ENCODE results near the gene ASGR1.

ASGR1 gene

DNA sequence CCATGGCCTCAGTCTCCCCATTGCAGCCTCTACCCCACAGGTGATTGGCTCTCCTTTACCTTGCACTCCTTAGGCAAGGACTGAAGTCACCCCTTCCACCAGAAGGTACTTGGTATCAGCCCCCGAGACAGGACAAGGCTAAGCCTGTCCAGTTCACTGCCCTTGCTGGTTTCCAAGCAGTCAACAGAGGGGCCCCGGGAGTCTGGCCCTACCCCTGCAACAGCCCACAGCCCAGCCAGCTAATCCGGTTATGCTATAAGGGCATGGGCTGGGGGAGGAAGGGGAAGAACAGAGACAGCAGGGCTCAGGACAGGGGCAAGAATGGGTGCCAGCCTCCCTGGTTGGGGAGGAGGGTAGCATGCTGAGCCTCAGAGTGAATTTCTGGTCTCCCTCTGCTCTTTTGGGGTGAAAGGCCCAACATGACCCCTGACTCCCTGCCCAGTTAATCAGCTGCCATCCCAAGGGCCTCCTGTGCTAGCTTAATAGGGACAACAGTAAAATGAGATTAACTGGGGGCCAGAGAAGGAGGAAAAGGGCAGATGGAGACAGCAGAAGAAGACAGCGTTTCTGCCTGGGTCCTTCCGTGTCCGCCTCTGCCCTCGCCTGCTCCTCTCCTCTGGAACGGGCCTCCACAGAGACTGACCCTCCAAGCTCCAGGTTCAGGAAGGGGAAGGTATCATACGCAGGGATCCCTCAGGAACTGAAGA lies 29.7 kb upstream of the ASGR1 start:
- Histone ChIP-seq H4K20me1 (ENCODE audit: insufficient read depth, low read length, poor library complexity, severe bottlenecking) (peaks cover 2% of the 10 kb centered on the region), H3K9me2 (replicated peaks; ENCODE audit: low read depth, low read length) (no peaks in the 10 kb centered on the region), H2AFZ (ENCODE audit: low read length) (no peak overlapping the region), H3K36me3 (ENCODE audit: insufficient read depth, low read length) (peaks cover under 1% of the 10 kb centered on the region; the same call in 1 of the 2 replicates), H3K4me3 (ENCODE audit: low read length, poor library complexity, severe bottlenecking) (no peak overlapping the region), H3K4me2 (ENCODE audit: low read depth, low read length, poor library complexity, severe bottlenecking) (no peak overlapping the region), H3K9me3 (ENCODE audit: insufficient read depth, low read depth, low read length) (no peaks in the 10 kb centered on the region), H3K4me1 (ENCODE audit: insufficient read depth, low read length, poor library complexity, severe bottlenecking) (peaks cover 6% of the 10 kb centered on the region), H3K9ac (ENCODE audit: low read depth, low read length, poor library complexity, severe bottlenecking) (no peak overlapping the region), H3K27me3 (ENCODE audit: insufficient read depth, low read length, poor library complexity, severe bottlenecking) (no peaks in the 10 kb centered on the region), H3F3A (ENCODE audit: low read depth) (no peaks in the 10 kb centered on the region), H3K79me2 (ENCODE audit: insufficient read depth, low read length) (peaks cover 16% of the 10 kb centered on the region)
- TF ChIP-seq, protein P1, sequence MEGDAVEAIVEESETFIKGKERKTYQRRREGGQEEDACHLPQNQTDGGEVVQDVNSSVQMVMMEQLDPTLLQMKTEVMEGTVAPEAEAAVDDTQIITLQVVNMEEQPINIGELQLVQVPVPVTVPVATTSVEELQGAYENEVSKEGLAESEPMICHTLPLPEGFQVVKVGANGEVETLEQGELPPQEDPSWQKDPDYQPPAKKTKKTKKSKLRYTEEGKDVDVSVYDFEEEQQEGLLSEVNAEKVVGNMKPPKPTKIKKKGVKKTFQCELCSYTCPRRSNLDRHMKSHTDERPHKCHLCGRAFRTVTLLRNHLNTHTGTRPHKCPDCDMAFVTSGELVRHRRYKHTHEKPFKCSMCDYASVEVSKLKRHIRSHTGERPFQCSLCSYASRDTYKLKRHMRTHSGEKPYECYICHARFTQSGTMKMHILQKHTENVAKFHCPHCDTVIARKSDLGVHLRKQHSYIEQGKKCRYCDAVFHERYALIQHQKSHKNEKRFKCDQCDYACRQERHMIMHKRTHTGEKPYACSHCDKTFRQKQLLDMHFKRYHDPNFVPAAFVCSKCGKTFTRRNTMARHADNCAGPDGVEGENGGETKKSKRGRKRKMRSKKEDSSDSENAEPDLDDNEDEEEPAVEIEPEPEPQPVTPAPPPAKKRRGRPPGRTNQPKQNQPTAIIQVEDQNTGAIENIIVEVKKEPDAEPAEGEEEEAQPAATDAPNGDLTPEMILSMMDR (conservative IDR thresholded peaks at IDR 0.05; ENCODE audit: low read length) = no peak
- TF ChIP-seq EZH2phosphoT487 (IDR thresholded peaks at IDR 0.05; ENCODE audit: borderline replicate concordance) = no peak

DNA sequence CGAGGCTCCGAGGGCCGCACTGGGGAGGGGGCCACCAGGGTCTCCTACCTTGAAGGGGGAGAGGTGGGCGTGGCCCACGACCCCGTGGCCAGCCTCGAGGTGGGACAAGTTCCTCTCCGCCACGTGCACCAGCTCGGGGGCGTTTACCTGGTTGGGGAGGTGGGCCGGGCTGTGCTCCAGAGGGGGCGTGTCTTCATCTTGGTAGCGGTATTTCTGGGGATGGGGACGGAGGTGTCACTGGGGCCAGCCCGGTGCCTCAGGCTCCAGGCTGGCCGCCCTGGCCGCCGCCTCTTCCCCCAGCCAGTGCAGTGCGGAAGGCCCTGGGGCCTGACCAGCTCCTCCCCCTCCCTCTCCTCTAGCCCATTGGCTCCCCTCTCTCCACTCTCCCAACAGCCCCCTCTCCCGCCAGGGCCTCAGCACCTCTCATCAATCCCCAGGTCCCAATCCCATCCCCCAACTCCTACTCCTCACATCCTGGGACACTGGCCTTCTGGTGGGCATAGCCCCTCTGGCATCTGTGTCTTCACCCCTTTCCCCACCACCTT lies 28.9 kb upstream of the ASGR1 start:
- Histone ChIP-seq H3K4me1 (ENCODE audit: insufficient read depth, low read length, poor library complexity, severe bottlenecking) (no peaks in the 10 kb centered on the region), H3K27me3 (ENCODE audit: insufficient read depth, low read length, poor library complexity, severe bottlenecking) (no peaks in the 10 kb centered on the region), H3K4me2 (ENCODE audit: low read depth, low read length, poor library complexity, severe bottlenecking) (no peak overlapping the region), H3F3A (ENCODE audit: low read depth) (no peaks in the 10 kb centered on the region), H3K9ac (ENCODE audit: low read depth, low read length, poor library complexity, severe bottlenecking) (no peak overlapping the region), H3K4me3 (ENCODE audit: low read length, poor library complexity, severe bottlenecking) (no peak overlapping the region), H3K36me3 (ENCODE audit: insufficient read depth, low read length) (peaks cover 9% of the 10 kb centered on the region; the same call in 1 of the 2 replicates), H3K79me2 (ENCODE audit: insufficient read depth, low read length) (peaks cover 10% of the 10 kb centered on the region), H3K9me2 (replicated peaks; ENCODE audit: low read depth, low read length) (no peaks in the 10 kb centered on the region), H3K9me3 (ENCODE audit: insufficient read depth, low read depth, low read length) (no peaks in the 10 kb centered on the region), H2AFZ (ENCODE audit: low read length) (no peak overlapping the region), H4K20me1 (ENCODE audit: insufficient read depth, low read length, poor library complexity, severe bottlenecking) (peaks cover 2% of the 10 kb centered on the region)
- TF ChIP-seq, protein P1 (conservative IDR thresholded peaks at IDR 0.05; ENCODE audit: low read length) = no peak
- no peak for TF ChIP-seq EZH2phosphoT487 (IDR thresholded peaks at IDR 0.05; ENCODE audit: borderline replicate concordance)

DNA sequence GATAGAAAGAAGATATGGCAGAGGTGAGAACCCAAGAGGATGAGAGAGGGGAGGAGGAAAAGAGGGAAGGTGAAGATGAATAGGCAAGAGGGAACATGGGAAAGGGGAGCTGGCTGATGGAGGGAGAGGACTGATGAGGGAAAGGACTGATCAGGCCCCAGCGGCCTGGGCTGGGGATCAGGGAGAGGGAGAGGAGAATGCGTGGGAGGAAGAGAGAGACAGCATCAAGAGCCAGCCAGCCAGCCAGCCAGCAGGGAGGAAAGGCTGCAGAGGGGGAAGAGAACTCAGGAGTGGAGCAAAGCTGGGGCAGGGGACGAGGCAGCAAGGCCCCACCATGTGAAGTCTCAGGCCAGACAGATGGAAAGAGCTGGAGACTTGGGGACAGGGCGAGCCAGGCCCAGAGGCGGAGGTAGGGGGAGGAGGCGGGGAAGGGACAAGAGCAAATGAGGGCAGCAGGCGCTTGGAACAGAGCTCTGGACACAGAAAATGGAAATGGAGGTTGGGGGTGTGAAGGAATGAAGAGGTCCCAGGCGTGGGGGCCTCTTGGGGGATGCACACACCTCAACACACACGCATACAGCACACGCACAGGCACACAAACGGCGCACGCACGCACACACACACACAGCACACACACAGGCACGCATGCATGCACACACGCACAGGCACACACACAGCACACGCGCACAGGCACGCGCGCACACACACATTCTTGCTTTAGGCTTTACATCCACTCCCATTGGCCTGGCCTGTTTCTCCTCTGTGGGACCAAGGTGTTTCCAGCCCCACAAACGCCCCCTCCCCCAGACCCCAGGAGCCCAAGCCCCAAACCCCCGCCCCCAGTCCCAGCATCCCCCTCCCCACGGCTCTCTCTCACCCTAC lies 28.2 kb upstream of the ASGR1 start:
- Histone ChIP-seq H3K27me3 (ENCODE audit: insufficient read depth, low read length, poor library complexity, severe bottlenecking) (no peaks in the 10 kb centered on the region), H3K79me2 (ENCODE audit: insufficient read depth, low read length) (peaks cover 6% of the 10 kb centered on the region), H3K9me3 (ENCODE audit: insufficient read depth, low read depth, low read length) (no peaks in the 10 kb centered on the region), H3K9ac (ENCODE audit: low read depth, low read length, poor library complexity, severe bottlenecking) (no peak overlapping the region), H3K36me3 (ENCODE audit: insufficient read depth, low read length) (peaks cover 16% of the 10 kb centered on the region; the same call in 1 of the 2 replicates), H3K4me3 (ENCODE audit: low read length, poor library complexity, severe bottlenecking) (no peak overlapping the region), H3K9me2 (replicated peaks; ENCODE audit: low read depth, low read length) (no peaks in the 10 kb centered on the region), H3K4me1 (ENCODE audit: insufficient read depth, low read length, poor library complexity, severe bottlenecking) (no peaks in the 10 kb centered on the region), H3F3A (ENCODE audit: low read depth) (no peaks in the 10 kb centered on the region), H3K4me2 (ENCODE audit: low read depth, low read length, poor library complexity, severe bottlenecking) (no peak overlapping the region), H2AFZ (ENCODE audit: low read length) (no peak overlapping the region), H4K20me1 (ENCODE audit: insufficient read depth, low read length, poor library complexity, severe bottlenecking) (peaks cover 2% of the 10 kb centered on the region)
- TF ChIP-seq, protein P1 (conservative IDR thresholded peaks at IDR 0.05; ENCODE audit: low read length) = no peak
- no peak for TF ChIP-seq EZH2phosphoT487 (IDR thresholded peaks at IDR 0.05; ENCODE audit: borderline replicate concordance)

Data from Loucy (cell line).